ENCODE measurements around the gene LSAMP. TPM values are rescaled to one million over a fixed set of nuclear protein-coding genes. Genes with fewer than 3 reads are reported as not detected.
A peak's percentile ranks its signal among the peaks of the same experiment; 100 is the strongest.

Gene LSAMP
- total and polyA plus RNA-seq, 2 of the 8 experiments (the other 6 are each of a cell fraction or from before 2014, with no cell fraction given): 1.8 to 5.7 TPM

- TF ChIP-seq CHD7 (IDR thresholded peaks at IDR 0.05; ENCODE audit: insufficient replicate concordance, low read length): peak; percentile 93
- peak; percentile 37 to 89 (median 77) for TF ChIP-seq CTCF (IDR thresholded peaks at IDR 0.05; ENCODE audit: control extremely low read depth in 1 of 3, insufficient read depth in 1 of 3, low read depth in 1 of 3, low read length in 3 of 3)
These were observed 630.4 kb downstream of the LSAMP start (continued) for GRCh38 chr3:115814778-115815380.

All from H1 (cell line).